ENCODE data around the gene VPS33A. TPM values are rescaled to one million over a fixed set of nuclear protein-coding genes. Genes with fewer than 3 reads are reported as not detected.

VPS33A gene
- total and polyA plus RNA-seq, 5 donors from 2014 or later: 27.4 to 51.4 (median 39.7) TPM

DNA sequence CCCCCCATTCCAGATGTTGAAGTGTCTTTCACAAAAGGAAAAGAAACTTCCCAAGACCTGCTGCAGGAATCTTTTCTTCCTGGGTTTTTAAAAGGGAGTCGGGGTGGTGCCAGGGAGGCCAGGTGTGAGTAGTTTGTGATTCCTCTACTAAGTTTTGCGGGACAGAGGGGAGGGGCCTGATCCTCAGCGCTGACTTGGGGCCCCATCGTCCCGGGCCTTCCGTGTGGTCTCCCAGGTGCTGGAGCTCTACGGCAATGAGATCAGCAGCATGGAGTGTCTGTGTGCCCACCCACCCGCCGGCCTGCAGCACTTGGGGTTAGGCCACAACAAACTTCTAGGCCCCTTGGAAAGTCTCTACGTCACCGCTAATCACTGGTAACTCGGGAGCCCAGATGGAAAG lies 78.8 kb downstream of the VPS33A start:
- Mint-ChIP-seq H3K4me3 (no peak overlapping the region), H3K9me3 (no peaks in the 10 kb centered on the region), H3K4me1 (peaks cover 0 to 11% (median 6%) of the 10 kb centered on the region in 4 donors), H3K36me3 (no peaks in the 10 kb centered on the region), H3K27me3 (peaks cover 22% of the 10 kb centered on the region), H3K27ac (no peak overlapping the region)
- Histone ChIP-seq H3K9me3 (ENCODE audit: control insufficient read depth in 2 of 2, low read length in 2 of 2) (no peaks in the 10 kb centered on the region), H3K27me3 (ENCODE audit: control insufficient read depth, insufficient read depth, low read length) (no peaks in the 10 kb centered on the region), H3K4me1 (ENCODE audit: control insufficient read depth, insufficient read depth, low read length, poor library complexity, severe bottlenecking) (peaks cover 11% of the 10 kb centered on the region), H3K36me3 (ENCODE audit: control insufficient read depth, insufficient read depth, low read length) (no peaks in the 10 kb centered on the region), H3K4me3 (ENCODE audit: low read depth, low read length) (no peak overlapping the region), H3K27ac (ENCODE audit: insufficient read depth, low read length, poor library complexity, severe bottlenecking) (no peak overlapping the region)
- DNase-seq: no peak
- no peak for ATAC-seq (ENCODE audit: low read depth in 2 of 2)

DNA sequence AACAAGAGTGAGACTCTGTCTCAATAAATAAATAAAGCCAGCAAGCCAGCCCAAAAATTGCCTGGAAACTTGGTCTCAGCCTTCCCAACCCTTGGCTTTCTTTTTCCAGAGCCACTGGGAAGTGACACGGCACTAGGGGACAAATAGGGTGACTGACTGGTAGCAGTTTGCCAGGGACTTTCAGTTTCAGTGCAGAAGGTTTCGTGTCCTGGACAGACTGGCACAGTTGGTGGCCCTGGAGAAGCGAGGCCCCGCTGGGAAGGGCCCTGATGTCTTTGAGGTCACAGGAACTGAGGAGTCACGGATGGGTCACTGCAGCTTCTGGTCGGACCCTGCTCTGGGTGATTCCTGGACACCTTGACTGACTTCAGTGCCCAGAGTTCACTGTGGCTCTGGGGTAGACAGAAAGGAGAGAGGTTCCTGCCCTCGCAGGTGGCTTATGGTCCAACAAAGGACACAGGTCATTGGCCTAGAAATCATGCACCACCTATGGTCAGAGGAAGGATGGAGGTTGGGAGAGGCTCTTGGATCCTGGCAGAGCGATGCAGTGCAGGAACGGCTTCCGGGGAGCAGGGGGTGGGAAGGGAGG lies 80.7 kb downstream of the VPS33A start:
- no peak overlapping the region for H3K4me3 ChIP-seq (ENCODE audit: low read depth, low read length)
- no peak overlapping the region for H3K27ac ChIP-seq (ENCODE audit: insufficient read depth, low read length, poor library complexity, severe bottlenecking)
- ATAC-seq (ENCODE audit: low read depth in 2 of 2) (no peak), DNase-seq (no peak)
- no peaks in the 10 kb centered on the region for H3K9me3 Mint-ChIP-seq
- no peaks in the 10 kb centered on the region for H3K9me3 ChIP-seq (ENCODE audit: control insufficient read depth in 2 of 2, low read length in 2 of 2)
- peaks cover 0 to 9% (median 3%) of the 10 kb centered on the region in 4 donors for H3K4me1 Mint-ChIP-seq
- no peaks in the 10 kb centered on the region for H3K36me3 Mint-ChIP-seq
- H3K36me3 ChIP-seq (ENCODE audit: control insufficient read depth, insufficient read depth, low read length): no peaks in the 10 kb centered on the region
- no peak overlapping the region for H3K4me3 Mint-ChIP-seq
- no peaks in the 10 kb centered on the region for H3K27me3 ChIP-seq (ENCODE audit: control insufficient read depth, insufficient read depth, low read length)
- H3K27me3 Mint-ChIP-seq: peaks cover 24% of the 10 kb centered on the region
- H3K27ac Mint-ChIP-seq: peak overlapping the region in 1 of 3 donors; percentile 6
- peaks cover 11% of the 10 kb centered on the region for H3K4me1 ChIP-seq (ENCODE audit: control insufficient read depth, insufficient read depth, low read length, poor library complexity, severe bottlenecking)

DNA sequence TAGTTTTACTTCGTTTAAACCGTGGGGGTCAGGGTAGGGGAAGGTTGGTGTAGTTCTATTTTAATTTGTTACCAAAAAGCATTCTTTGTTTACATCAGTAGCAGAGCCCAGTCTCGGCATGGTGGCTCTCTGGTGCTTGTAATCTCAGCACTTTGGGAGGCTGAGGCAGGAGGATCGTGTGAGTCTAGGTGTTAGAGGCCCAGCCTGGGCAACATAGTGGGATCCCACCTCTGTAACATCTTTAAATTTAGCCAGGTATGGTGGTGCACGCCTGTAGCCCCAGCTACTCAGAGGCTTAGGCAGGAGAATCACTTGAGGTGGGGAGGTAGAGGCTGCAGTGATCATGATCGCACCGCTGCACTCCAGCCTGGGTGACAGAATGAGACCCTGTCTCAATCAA lies 81.2 kb downstream of the VPS33A start:
- H3K36me3 ChIP-seq (ENCODE audit: control insufficient read depth, insufficient read depth, low read length): no peaks in the 10 kb centered on the region
- peak overlapping the region in 1 of 4 donors; percentile 28 for H3K4me3 Mint-ChIP-seq
- no peak overlapping the region for H3K27ac ChIP-seq (ENCODE audit: insufficient read depth, low read length, poor library complexity, severe bottlenecking)
- H3K27me3 Mint-ChIP-seq: peaks cover 27% of the 10 kb centered on the region
- no peak overlapping the region for H3K27ac Mint-ChIP-seq
- peaks cover 0 to 9% (median 3%) of the 10 kb centered on the region in 4 donors for H3K4me1 Mint-ChIP-seq
- H3K9me3 Mint-ChIP-seq: no peaks in the 10 kb centered on the region
- H3K9me3 ChIP-seq (ENCODE audit: control insufficient read depth in 2 of 2, low read length in 2 of 2): no peaks in the 10 kb centered on the region
- H3K27me3 ChIP-seq (ENCODE audit: control insufficient read depth, insufficient read depth, low read length): no peaks in the 10 kb centered on the region
- no peak for DNase-seq
- H3K36me3 Mint-ChIP-seq: no peaks in the 10 kb centered on the region
- peaks cover 11% of the 10 kb centered on the region for H3K4me1 ChIP-seq (ENCODE audit: control insufficient read depth, insufficient read depth, low read length, poor library complexity, severe bottlenecking)
- no peak for ATAC-seq (ENCODE audit: low read depth in 2 of 2)
- H3K4me3 ChIP-seq (ENCODE audit: low read depth, low read length): no peak overlapping the region

DNA sequence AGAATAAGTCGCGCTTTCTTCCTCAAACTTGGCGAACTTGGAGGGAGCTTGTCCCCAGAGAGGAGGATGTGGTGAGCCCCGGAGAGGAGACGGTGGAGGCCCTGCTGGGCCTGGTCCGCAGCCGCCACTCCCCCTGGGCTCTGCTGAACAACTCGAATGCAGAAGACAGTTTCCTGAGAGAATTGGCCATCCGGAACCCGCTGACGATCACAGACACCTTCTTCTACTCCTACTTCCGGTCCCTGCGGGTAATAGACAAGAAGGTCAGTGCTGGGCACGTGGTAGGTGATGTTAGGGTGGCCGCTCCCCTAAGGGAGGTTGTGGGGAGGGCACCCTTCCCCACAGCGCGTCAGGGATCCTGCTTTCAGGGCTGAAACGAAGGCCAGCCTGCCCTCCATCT lies 81.8 kb downstream of the VPS33A start:
- H3K36me3 Mint-ChIP-seq: no peaks in the 10 kb centered on the region
- H3K9me3 Mint-ChIP-seq: no peaks in the 10 kb centered on the region
- no peaks in the 10 kb centered on the region for H3K9me3 ChIP-seq (ENCODE audit: control insufficient read depth in 2 of 2, low read length in 2 of 2)
- H3K27ac ChIP-seq (ENCODE audit: insufficient read depth, low read length, poor library complexity, severe bottlenecking): no peak overlapping the region
- peaks cover 0 to 9% (median 3%) of the 10 kb centered on the region in 4 donors for H3K4me1 Mint-ChIP-seq
- peaks cover 27% of the 10 kb centered on the region for H3K27me3 Mint-ChIP-seq
- no peak overlapping the region for H3K27ac Mint-ChIP-seq
- ATAC-seq (ENCODE audit: low read depth in 2 of 2) (no peak), DNase-seq (no peak)
- peaks cover 11% of the 10 kb centered on the region for H3K4me1 ChIP-seq (ENCODE audit: control insufficient read depth, insufficient read depth, low read length, poor library complexity, severe bottlenecking)
- H3K27me3 ChIP-seq (ENCODE audit: control insufficient read depth, insufficient read depth, low read length): no peaks in the 10 kb centered on the region
- H3K4me3 ChIP-seq (ENCODE audit: low read depth, low read length): no peak overlapping the region
- no peaks in the 10 kb centered on the region for H3K36me3 ChIP-seq (ENCODE audit: control insufficient read depth, insufficient read depth, low read length)
- H3K4me3 Mint-ChIP-seq: peak overlapping the region in 1 of 4 donors; percentile 16

DNA sequence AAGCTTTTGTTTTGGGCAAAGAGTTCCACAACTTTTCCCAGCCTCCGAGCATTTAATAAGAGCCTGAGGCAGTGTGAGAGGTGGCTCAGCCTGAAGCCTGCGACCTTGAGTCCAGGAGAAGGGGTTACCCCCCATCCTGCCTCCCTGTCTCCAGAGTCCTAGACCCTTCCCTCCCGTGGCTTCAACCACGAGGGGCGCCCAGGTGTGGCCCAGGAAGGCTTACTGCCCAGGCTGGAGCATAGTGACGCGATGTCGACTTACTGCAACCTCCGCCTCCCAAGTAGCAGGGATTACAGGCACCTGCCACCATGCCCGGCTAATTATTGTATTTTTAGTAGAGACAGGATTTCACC lies 82.7 kb downstream of the VPS33A start:
- DNase-seq (no peak), ATAC-seq (ENCODE audit: low read depth in 2 of 2) (no peak)
- H3K4me3 ChIP-seq (ENCODE audit: low read depth, low read length): no peak overlapping the region
- H3K27ac ChIP-seq (ENCODE audit: insufficient read depth, low read length, poor library complexity, severe bottlenecking): no peak overlapping the region
- H3K27me3 Mint-ChIP-seq: peaks cover 27% of the 10 kb centered on the region
- H3K27ac Mint-ChIP-seq: no peak overlapping the region
- H3K4me1 Mint-ChIP-seq: peaks cover 0 to 9% (median 3%) of the 10 kb centered on the region in 4 donors
- peaks cover 11% of the 10 kb centered on the region for H3K4me1 ChIP-seq (ENCODE audit: control insufficient read depth, insufficient read depth, low read length, poor library complexity, severe bottlenecking)
- H3K27me3 ChIP-seq (ENCODE audit: control insufficient read depth, insufficient read depth, low read length): no peaks in the 10 kb centered on the region
- no peaks in the 10 kb centered on the region for H3K36me3 Mint-ChIP-seq
- H3K36me3 ChIP-seq (ENCODE audit: control insufficient read depth, insufficient read depth, low read length): no peaks in the 10 kb centered on the region
- H3K4me3 Mint-ChIP-seq: no peak overlapping the region
- H3K9me3 Mint-ChIP-seq: no peaks in the 10 kb centered on the region
- no peaks in the 10 kb centered on the region for H3K9me3 ChIP-seq (ENCODE audit: control insufficient read depth in 2 of 2, low read length in 2 of 2)

DNA sequence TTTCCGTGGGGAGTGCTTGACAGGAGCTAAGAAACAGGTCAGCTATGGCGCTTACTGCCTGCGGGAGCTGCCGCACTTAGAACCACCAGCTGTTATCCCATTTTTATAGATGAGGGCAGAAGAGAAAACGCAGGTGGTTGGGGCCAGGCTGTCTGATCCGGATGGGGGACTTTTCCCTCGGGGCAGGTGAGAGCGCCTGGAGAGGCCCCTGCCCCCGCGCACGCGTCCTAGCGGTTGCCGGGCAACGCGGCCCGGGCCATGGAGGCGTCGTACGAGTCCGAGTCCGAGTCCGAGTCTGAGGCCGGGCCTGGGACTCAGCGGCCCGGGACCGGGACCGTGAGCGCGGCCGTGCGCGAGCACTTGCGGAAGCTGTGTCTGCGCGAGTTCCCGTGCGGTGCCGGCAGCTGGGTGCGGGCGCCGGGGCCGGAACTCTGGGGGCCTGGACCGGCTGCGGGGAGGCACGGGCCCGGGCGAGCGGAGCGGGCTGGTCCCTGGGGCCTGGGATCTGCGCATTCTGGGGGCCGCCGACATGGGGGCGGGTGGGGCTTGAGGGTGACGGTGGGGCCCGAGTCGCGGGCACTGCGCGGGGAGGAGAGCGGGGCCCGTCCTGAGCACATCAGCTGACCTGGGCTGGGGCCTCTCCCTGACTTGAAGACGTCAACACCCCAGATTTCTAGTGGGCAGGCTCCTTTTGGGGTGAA lies 83.3 kb downstream of the VPS33A start, which contains the start of gene LRRC43:
Gene LRRC43, plus strand, starts transcription at position 237 of the 701 bp plus-strand sequence. Its CDS starts 22 bp downstream, at position 259.
- Mint-ChIP-seq H3K27ac (no peak within 1 kb of the TSS), H3K9me3 (no peaks in the 10 kb centered on the region), H3K27me3 (peaks cover 32% of the 10 kb centered on the region), H3K4me3 (peak within 1 kb of the TSS; percentile 54 to 85 (median 79)), H3K36me3 (no peaks in the 10 kb centered on the region), H3K4me1 (peaks cover 0 to 9% (median 3%) of the 10 kb centered on the region in 4 donors)
- Histone ChIP-seq H3K36me3 (ENCODE audit: control insufficient read depth, insufficient read depth, low read length) (no peaks in the 10 kb centered on the region), H3K9me3 (ENCODE audit: control insufficient read depth in 2 of 2, low read length in 2 of 2) (no peaks in the 10 kb centered on the region), H3K4me1 (ENCODE audit: control insufficient read depth, insufficient read depth, low read length, poor library complexity, severe bottlenecking) (peaks cover 11% of the 10 kb centered on the region), H3K27me3 (ENCODE audit: control insufficient read depth, insufficient read depth, low read length) (no peaks in the 10 kb centered on the region), H3K4me3 (ENCODE audit: low read depth, low read length) (no peak within 1 kb of the TSS), H3K27ac (ENCODE audit: insufficient read depth, low read length, poor library complexity, severe bottlenecking) (no peak within 1 kb of the TSS)
- ATAC-seq (ENCODE audit: low read depth in 2 of 2) (peak; percentile 47 to 67), DNase-seq (peak in 1 of 3 donors; percentile 41)

All from CD4-positive, CD25-positive, alpha-beta regulatory T cell (primary cell).